K562 (cell line): ENCODE data around the gene LAMB4. TPM values are rescaled to one million over a fixed set of nuclear protein-coding genes. Genes with fewer than 3 reads are reported as not detected.
A peak's percentile ranks its signal among the peaks of the same experiment; 100 is the strongest.

Source experiments
- BACH1 ChIP-seq: fragments of 200-800 bp; sonication (Bioruptor generic); IDR thresholded peaks from 2 replicates; pipeline ENCODE4 v1.6.1; 2016; ENCODE audit warnings: missing genetic modification characterization, missing compliant biosample characterization
- CBX2 ChIP-seq: fragments of 200-600 bp; sonication (generic); IDR thresholded peaks from one replicate; pipeline ENCODE4 v1.6.1; 2012; ENCODE audit warnings: mild to moderate bottlenecking, low read length, inconsistent platforms; ENCODE audit not compliant: insufficient read depth, poor library complexity, severe bottlenecking
- CHAMP1 ChIP-seq: fragments of 450-650 bp; IDR thresholded peaks from 2 replicates; pipeline ENCODE4 v1.6.1; 2016; ENCODE audit warnings: mild to moderate bottlenecking
- E2F1 ChIP-seq: sonication (generic); formaldehyde crosslinking; IDR thresholded peaks from 2 replicates; pipeline ENCODE4 v1.8.1; 2023; ENCODE audit warnings: mild to moderate bottlenecking, missing genetic modification reagents, moderate library complexity
- E2F4 ChIP-seq: sonication (generic); formaldehyde crosslinking; IDR thresholded peaks from 2 replicates; pipeline ENCODE4 v1.8.0; 2022; ENCODE audit warnings: mild to moderate bottlenecking, low read depth, missing genetic modification reagents
- ELF1 ChIP-seq: fragments of 200-800 bp; sonication (Bioruptor generic); IDR thresholded peaks from 2 replicates; pipeline ENCODE4 v1.6.1; 2016; ENCODE audit warnings: missing genetic modification characterization, missing compliant biosample characterization
- ETV1 ChIP-seq: fragments of 450-650 bp; conservative IDR thresholded peaks from 2 replicates; pipeline ENCODE4 v1.6.1; 2016; ENCODE audit warnings: missing genetic modification characterization, control low read depth, low read depth, missing compliant biosample characterization
- FOXA3 ChIP-seq, 2 experiments: fragments of 450-650 bp in 1 of 2; sonication (generic) in 1 of 2; formaldehyde crosslinking; IDR thresholded peaks in 1 of 2; conservative IDR thresholded peaks in 1 of 2; 2 replicates each; pipeline versions ENCODE4 v1.4.0 to v1.8.0; 2020 to 2022; ENCODE audit warnings: mild to moderate bottlenecking in 2 of 2, missing genetic modification reagents in 1 of 2
- KLF1 ChIP-seq: fragments of 450-650 bp; IDR thresholded peaks from 2 replicates; pipeline ENCODE4 v1.6.1; 2016; ENCODE audit warnings: missing genetic modification characterization, missing compliant biosample characterization
- LARP7 ChIP-seq: fragments of 450-650 bp; IDR thresholded peaks from 2 replicates; pipeline ENCODE4 v1.6.1; 2016
- POLR2B ChIP-seq: fragments of 450-650 bp; IDR thresholded peaks from 2 replicates; pipeline ENCODE4 v1.6.1; 2018; ENCODE audit warnings: low read depth; ENCODE audit not compliant: partially characterized antibody
- RAD21 ChIP-seq, 2 experiments: fragments of 250-450 bp in 1 of 2; fragments of 450-650 bp in 1 of 2; sonication (Bioruptor Pico) in 1 of 2; formaldehyde crosslinking in 1 of 2; IDR thresholded peaks in 1 of 2; conservative IDR thresholded peaks in 1 of 2; 2 replicates each; pipeline versions ENCODE4 v1.4.0 to v1.8.0; 2020 to 2022; ENCODE audit warnings: mild to moderate bottlenecking in 2 of 2, moderate library complexity in 1 of 2
- SETDB1 ChIP-seq: IDR thresholded peaks from one replicate; pipeline ENCODE4 v1.6.1; 2012; ENCODE audit warnings: low read length, control low read depth, inconsistent platforms
- SMARCA5 ChIP-seq: fragments of 450-650 bp; IDR thresholded peaks from 2 replicates; pipeline ENCODE4 v1.6.1; 2016
- TAF1 ChIP-seq: IDR thresholded peaks from 2 replicates; pipeline ENCODE4 v1.6.1; 2011; ENCODE audit warnings: mild to moderate bottlenecking, low read length, moderate library complexity; ENCODE audit not compliant: insufficient read depth, control insufficient read depth, severe bottlenecking; ENCODE audit errors: extremely low read depth
- VEZF1 ChIP-seq: fragments of 200-800 bp; sonication (Bioruptor generic); IDR thresholded peaks from 2 replicates; pipeline ENCODE4 v1.6.1; 2017; ENCODE audit warnings: missing genetic modification characterization, missing compliant biosample characterization
- ZNF146 ChIP-seq: IDR thresholded peaks from one replicate; pipeline ENCODE4 v1.6.1; 2018; ENCODE audit warnings: missing compliant biosample characterization; ENCODE audit not compliant: unreplicated experiment
- ZNF512 ChIP-seq: IDR thresholded peaks from 2 replicates; pipeline ENCODE4 v1.6.1; 2016; ENCODE audit warnings: missing genetic modification characterization, missing compliant biosample characterization
- ZNF699 ChIP-seq: fragments of 250-450 bp; sonication (Bioruptor Pico); IDR thresholded peaks from 2 replicates; pipeline ENCODE4 v1.8.0; 2021; ENCODE audit warnings: mild to moderate bottlenecking, moderate library complexity; ENCODE audit not compliant: insufficient replicate concordance
- ZNF780A ChIP-seq: fragments of 250-450 bp; sonication (Bioruptor Pico); IDR thresholded peaks from 2 replicates; pipeline ENCODE4 v1.5.0; 2021; ENCODE audit warnings: mild to moderate bottlenecking
- polyA plus RNA-seq, 8 experiments: library from polyadenylated mRNA; depleted of rRNA in 4 of 8; stranded (reverse) in 5 of 8; unstranded in 3 of 8; fragments of >200 nt; fragmentation: Nextera tagmentation in 2 of 8; fragmentation: Illumina TruSeq in 1 of 8; extraction: Ambion mirVana in 2 of 8; extraction: Trizol in 1 of 8; gene quantifications; 2 replicates each; pipeline versions ENCODE4 v1.2.1 to v1.2.3, GENCODE V29; 2011 to 2014; ENCODE audit warnings: inconsistent platforms in 1 of 8, missing spikeins in 1 of 8
- total RNA-seq, 7 experiments: library from RNA; depleted of rRNA in 6 of 7; stranded (reverse); fragments of >200 nt in 6 of 7; fragmentation: Illumina TruSeq in 2 of 7; extraction: Trizol in 2 of 7; gene quantifications; 2 replicates each; pipeline versions ENCODE4 v1.2.1 to v1.2.3, GENCODE V29; 2011 to 2021; ENCODE audit warnings: low replicate concordance in 1 of 7

LAMB4 gene
- total and polyA plus RNA-seq, 9 of the 15 experiments (the other 6 are each of a cell fraction or from before 2014, with no cell fraction given) = 0.06 to 0.13 (median 0.07) TPM; not detected in 6

- TF ChIP-seq ZNF512 (tag) = no peak
- no peak for TF ChIP-seq ELF1
- TF ChIP-seq POLR2B = no peak
- no peak for TF ChIP-seq E2F1
- no peak for TF ChIP-seq RAD21 (CRISPR knock-in tag; conservative IDR thresholded peaks at IDR 0.05 in 1 of 2, IDR thresholded peaks at IDR 0.05 in 1 of 2)
- no peak for TF ChIP-seq ZNF780A (CRISPR knock-in tag)
- no peak for TF ChIP-seq TAF1
- TF ChIP-seq FOXA3 (CRISPR knock-in tag; conservative IDR thresholded peaks at IDR 0.05 in 1 of 2, IDR thresholded peaks at IDR 0.05 in 1 of 2) = no peak
- TF ChIP-seq LARP7 = no peak
- TF ChIP-seq SETDB1 = no peak
- no peak for TF ChIP-seq ETV1
- no peak for TF ChIP-seq CBX2
- TF ChIP-seq VEZF1 = no peak
- no peak for TF ChIP-seq ZNF146 (CRISPR knock-in tag)
- TF ChIP-seq SMARCA5 = peak; percentile 78; the same call in 1 of the 2 replicates
- 0 out of 2 replicates have a peak, but pooled peaks have one; percentile 59 for TF ChIP-seq CHAMP1
- TF ChIP-seq KLF1 (tag) = no peak
- no peak for TF ChIP-seq ZNF699 (CRISPR knock-in tag)
- no peak for TF ChIP-seq E2F4
- no peak for TF ChIP-seq BACH1
Observed at GRCh38 chr7:108090791-108091460, 39.2 kb downstream of the LAMB4 start (continued).
